HepG2 (cell line): Measurements from ENCODE around the gene MSI2. TPM values are rescaled to one million over a fixed set of nuclear protein-coding genes. Genes with fewer than 3 reads are reported as not detected.

Source experiments
- ATF4 ChIP-seq, 2 experiments: fragments of 450-650 bp in 1 of 2; sonication (generic) in 1 of 2; formaldehyde crosslinking; IDR thresholded peaks; 2 replicates each; pipeline versions ENCODE4 v1.5.0 to v1.8.0; 2020 to 2022; ENCODE audit warnings: mild to moderate bottlenecking in 1 of 2, missing genetic modification reagents in 1 of 2
- EEA1 ChIP-seq: sonication (generic); formaldehyde crosslinking; IDR thresholded peaks from 2 replicates; pipeline ENCODE4 v1.5.1; 2020; ENCODE audit warnings: mild to moderate bottlenecking, missing genetic modification reagents, borderline replicate concordance
- SMYD3 ChIP-seq: sonication (generic); formaldehyde crosslinking; IDR thresholded peaks from 2 replicates; pipeline ENCODE4 v1.8.1; 2023; ENCODE audit warnings: mild to moderate bottlenecking, missing genetic modification reagents
- SRSF4 ChIP-seq: fragments of 200-400 bp; formaldehyde crosslinking; IDR thresholded peaks from one replicate; pipeline ENCODE4 v1.6.1; 2018; ENCODE audit warnings: mild to moderate bottlenecking, low read depth, low read length, moderate library complexity; ENCODE audit not compliant: poor library complexity, severe bottlenecking
- XRCC5 ChIP-seq: fragments of 200-400 bp; formaldehyde crosslinking; optimal IDR thresholded peaks from 2 replicates; pipeline ENCODE3; 2017; ENCODE audit warnings: mild to moderate bottlenecking, low read length
- ZBTB49 ChIP-seq: sonication (generic); formaldehyde crosslinking; IDR thresholded peaks from 2 replicates; pipeline ENCODE4 v1.4.0; 2020; ENCODE audit warnings: missing genetic modification reagents, borderline replicate concordance
- ZNF451 ChIP-seq: sonication (generic); formaldehyde crosslinking; IDR thresholded peaks from 2 replicates; pipeline ENCODE4 v1.5.0; 2020; ENCODE audit warnings: mild to moderate bottlenecking, missing genetic modification reagents
- ZNF567 ChIP-seq: sonication (generic); formaldehyde crosslinking; IDR thresholded peaks from 2 replicates; pipeline ENCODE4 v1.8.1; 2023; ENCODE audit warnings: mild to moderate bottlenecking, missing genetic modification reagents, borderline replicate concordance
- ZNF589 ChIP-seq: sonication (generic); formaldehyde crosslinking; conservative IDR thresholded peaks from 2 replicates; pipeline ENCODE4 v1.8.0; 2022; ENCODE audit warnings: mild to moderate bottlenecking, moderate library complexity, missing genetic modification reagents
- ZNF83 ChIP-seq: sonication (generic); formaldehyde crosslinking; IDR thresholded peaks from 2 replicates; pipeline ENCODE4 v1.4.0; 2020; ENCODE audit warnings: missing genetic modification reagents, mild to moderate bottlenecking, borderline replicate concordance
- polyA plus RNA-seq, 8 experiments: library from polyadenylated mRNA; depleted of rRNA in 3 of 8; stranded (reverse) in 7 of 8; unstranded in 1 of 8; fragments of >200 nt; fragmentation: Illumina TruSeq in 4 of 8; extraction: Trizol in 4 of 8; gene quantifications; 2 replicates each; pipeline versions ENCODE4 v1.2.1 to v1.2.3, GENCODE V29; 2011 to 2016; ENCODE audit warnings: low read depth in 4 of 8, missing spikeins in 1 of 8, mixed read lengths in 1 of 8; ENCODE audit not compliant: insufficient read depth in 1 of 8
- total RNA-seq, 5 experiments: library from RNA; depleted of rRNA; stranded (reverse); fragments of >200 nt; fragmentation: Illumina TruSeq; extraction: Trizol; gene quantifications; 2 replicates each; pipeline ENCODE4 v1.2.3, GENCODE V29; 2016; ENCODE audit warnings: low read depth in 1 of 5
- TF ChIP-seq, protein P1 (sequence below): sonication (generic); formaldehyde crosslinking; IDR thresholded peaks from 2 replicates; pipeline ENCODE4 v1.9.0; 2021; ENCODE audit warnings: missing genetic modification reagents, mild to moderate bottlenecking, borderline replicate concordance
- TF ChIP-seq, protein P2 (sequence below): IDR thresholded peaks from 2 replicates; pipeline ENCODE4 v1.6.1; 2012; ENCODE audit warnings: low read length, improper control_type of control experiment
- TF ChIP-seq, protein P3 (sequence below): sonication (generic); formaldehyde crosslinking; conservative IDR thresholded peaks from 2 replicates; pipeline ENCODE4 v1.8.0; 2022; ENCODE audit warnings: missing genetic modification reagents
- TF ChIP-seq, protein P4 (sequence below): sonication (generic); formaldehyde crosslinking; IDR thresholded peaks from 2 replicates; pipeline ENCODE4 v1.4.0; 2020; ENCODE audit warnings: missing genetic modification reagents

The MSI2 gene
- total and polyA plus RNA-seq, 2 of the 13 experiments (the other 11 are each of a cell fraction or from before 2014, with no cell fraction given) = 77.5 to 78.4 TPM

GRCh38 chr17:57517632-57518456 lies 261.5 kb downstream of the MSI2 start (continued):
- TF ChIP-seq, protein P1, sequence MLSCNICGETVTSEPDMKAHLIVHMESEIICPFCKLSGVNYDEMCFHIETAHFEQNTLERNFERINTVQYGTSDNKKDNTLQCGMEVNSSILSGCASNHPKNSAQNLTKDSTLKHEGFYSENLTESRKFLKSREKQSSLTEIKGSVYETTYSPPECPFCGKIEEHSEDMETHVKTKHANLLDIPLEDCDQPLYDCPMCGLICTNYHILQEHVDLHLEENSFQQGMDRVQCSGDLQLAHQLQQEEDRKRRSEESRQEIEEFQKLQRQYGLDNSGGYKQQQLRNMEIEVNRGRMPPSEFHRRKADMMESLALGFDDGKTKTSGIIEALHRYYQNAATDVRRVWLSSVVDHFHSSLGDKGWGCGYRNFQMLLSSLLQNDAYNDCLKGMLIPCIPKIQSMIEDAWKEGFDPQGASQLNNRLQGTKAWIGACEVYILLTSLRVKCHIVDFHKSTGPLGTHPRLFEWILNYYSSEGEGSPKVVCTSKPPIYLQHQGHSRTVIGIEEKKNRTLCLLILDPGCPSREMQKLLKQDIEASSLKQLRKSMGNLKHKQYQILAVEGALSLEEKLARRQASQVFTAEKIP (CRISPR knock-in tag) = no peak
- TF ChIP-seq, protein P2, sequence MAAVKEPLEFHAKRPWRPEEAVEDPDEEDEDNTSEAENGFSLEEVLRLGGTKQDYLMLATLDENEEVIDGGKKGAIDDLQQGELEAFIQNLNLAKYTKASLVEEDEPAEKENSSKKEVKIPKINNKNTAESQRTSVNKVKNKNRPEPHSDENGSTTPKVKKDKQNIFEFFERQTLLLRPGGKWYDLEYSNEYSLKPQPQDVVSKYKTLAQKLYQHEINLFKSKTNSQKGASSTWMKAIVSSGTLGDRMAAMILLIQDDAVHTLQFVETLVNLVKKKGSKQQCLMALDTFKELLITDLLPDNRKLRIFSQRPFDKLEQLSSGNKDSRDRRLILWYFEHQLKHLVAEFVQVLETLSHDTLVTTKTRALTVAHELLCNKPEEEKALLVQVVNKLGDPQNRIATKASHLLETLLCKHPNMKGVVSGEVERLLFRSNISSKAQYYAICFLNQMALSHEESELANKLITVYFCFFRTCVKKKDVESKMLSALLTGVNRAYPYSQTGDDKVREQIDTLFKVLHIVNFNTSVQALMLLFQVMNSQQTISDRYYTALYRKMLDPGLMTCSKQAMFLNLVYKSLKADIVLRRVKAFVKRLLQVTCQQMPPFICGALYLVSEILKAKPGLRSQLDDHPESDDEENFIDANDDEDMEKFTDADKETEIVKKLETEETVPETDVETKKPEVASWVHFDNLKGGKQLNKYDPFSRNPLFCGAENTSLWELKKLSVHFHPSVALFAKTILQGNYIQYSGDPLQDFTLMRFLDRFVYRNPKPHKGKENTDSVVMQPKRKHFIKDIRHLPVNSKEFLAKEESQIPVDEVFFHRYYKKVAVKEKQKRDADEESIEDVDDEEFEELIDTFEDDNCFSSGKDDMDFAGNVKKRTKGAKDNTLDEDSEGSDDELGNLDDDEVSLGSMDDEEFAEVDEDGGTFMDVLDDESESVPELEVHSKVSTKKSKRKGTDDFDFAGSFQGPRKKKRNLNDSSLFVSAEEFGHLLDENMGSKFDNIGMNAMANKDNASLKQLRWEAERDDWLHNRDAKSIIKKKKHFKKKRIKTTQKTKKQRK = no peak
- TF ChIP-seq EEA1 = no peak
- no peak for TF ChIP-seq ZNF83
- no peak for TF ChIP-seq ZNF589 (CRISPR knock-in tag)
- 0 out of 2 replicates have a peak, but pooled peaks have one; percentile 54 for TF ChIP-seq ZNF451 (CRISPR knock-in tag)
- TF ChIP-seq ATF4 (CRISPR knock-in tag; IDR thresholded peaks at IDR 0.05) = peak in 1 of 2 experiments; percentile 74; a peak in 2 of 4 replicates
- TF ChIP-seq ZNF567 (CRISPR knock-in tag) = no peak
- TF ChIP-seq, protein P3, sequence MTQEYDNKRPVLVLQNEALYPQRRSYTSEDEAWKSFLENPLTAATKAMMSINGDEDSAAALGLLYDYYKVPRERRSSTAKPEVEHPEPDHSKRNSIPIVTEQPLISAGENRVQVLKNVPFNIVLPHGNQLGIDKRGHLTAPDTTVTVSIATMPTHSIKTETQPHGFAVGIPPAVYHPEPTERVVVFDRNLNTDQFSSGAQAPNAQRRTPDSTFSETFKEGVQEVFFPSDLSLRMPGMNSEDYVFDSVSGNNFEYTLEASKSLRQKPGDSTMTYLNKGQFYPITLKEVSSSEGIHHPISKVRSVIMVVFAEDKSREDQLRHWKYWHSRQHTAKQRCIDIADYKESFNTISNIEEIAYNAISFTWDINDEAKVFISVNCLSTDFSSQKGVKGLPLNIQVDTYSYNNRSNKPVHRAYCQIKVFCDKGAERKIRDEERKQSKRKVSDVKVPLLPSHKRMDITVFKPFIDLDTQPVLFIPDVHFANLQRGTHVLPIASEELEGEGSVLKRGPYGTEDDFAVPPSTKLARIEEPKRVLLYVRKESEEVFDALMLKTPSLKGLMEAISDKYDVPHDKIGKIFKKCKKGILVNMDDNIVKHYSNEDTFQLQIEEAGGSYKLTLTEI (CRISPR knock-in tag) = no peak
- peak; percentile 87 for TF ChIP-seq SMYD3 (CRISPR knock-in tag)
- TF ChIP-seq ZBTB49 = no peak
- TF ChIP-seq, protein P4, sequence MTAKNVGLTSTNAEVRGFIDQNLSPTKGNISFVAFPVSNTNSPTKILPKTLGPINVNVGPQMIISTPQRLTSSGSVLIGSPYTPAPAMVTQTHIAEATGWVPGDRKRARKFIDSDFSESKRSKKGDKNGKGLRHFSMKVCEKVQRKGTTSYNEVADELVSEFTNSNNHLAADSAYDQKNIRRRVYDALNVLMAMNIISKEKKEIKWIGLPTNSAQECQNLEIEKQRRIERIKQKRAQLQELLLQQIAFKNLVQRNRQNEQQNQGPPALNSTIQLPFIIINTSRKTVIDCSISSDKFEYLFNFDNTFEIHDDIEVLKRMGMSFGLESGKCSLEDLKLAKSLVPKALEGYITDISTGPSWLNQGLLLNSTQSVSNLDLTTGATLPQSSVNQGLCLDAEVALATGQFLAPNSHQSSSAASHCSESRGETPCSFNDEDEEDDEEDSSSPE (CRISPR knock-in tag) = no peak; the same call in 1 of the 2 replicates
- peak; percentile 95 for TF ChIP-seq XRCC5
- no peak for TF ChIP-seq SRSF4
